DMS153 (cell line): Measurements from ENCODE around the gene CX3CL1.
"Not testable (repeated sequence)": the region's sequence is repeated elsewhere in the genome, so short reads cannot be mapped to it uniquely, and the experiment has no call there.

Source experiments
- DNase-seq: peaks from one replicate; lab custom pipeline; 2025; lab: John Stamatoyannopoulos, UW

CX3CL1 gene

GRCh38 chr16:57357330-57358085, 14.8 kb upstream of the CX3CL1 start:
- DNase-seq: no peak

- no peak for DNase-seq
Measured at GRCh38 chr16:57358086-57358420, 14.2 kb upstream of the CX3CL1 start.

DNA sequence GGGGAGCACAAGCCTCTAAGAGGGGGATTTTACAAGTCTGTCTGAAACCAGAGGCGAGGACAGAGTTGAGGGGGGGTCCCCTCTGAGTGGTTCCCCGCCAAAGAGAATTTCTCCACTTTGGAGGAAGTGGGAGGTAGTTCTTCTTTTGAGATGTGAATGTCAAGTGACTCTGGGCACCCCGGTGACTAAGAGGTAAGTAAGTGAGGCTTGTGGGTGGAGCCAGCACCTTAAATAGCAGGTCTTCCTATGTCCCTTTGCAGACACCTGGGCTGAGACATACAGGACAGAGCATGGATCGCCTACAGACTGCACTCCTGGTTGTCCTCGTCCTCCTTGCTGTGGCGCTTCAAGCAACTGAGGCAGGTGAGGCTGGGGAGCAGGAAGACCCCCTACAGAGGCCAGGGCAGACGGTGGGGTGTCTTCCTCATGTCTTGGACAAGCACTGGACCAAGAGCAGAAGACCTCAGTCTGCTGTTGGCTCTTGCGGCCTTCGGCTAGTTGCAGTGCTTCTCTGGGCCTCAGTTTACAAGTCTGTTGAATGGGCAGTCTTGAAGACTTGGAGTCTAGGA, 13.7 kb upstream of the CX3CL1 start, which contains the start of gene CCL22:
Gene CCL22 (plus strand): TSS at position 257 of the 569 bp plus-strand sequence. CDS start 34 bp downstream, at position 291.
- DNase-seq: no peak

DNA sequence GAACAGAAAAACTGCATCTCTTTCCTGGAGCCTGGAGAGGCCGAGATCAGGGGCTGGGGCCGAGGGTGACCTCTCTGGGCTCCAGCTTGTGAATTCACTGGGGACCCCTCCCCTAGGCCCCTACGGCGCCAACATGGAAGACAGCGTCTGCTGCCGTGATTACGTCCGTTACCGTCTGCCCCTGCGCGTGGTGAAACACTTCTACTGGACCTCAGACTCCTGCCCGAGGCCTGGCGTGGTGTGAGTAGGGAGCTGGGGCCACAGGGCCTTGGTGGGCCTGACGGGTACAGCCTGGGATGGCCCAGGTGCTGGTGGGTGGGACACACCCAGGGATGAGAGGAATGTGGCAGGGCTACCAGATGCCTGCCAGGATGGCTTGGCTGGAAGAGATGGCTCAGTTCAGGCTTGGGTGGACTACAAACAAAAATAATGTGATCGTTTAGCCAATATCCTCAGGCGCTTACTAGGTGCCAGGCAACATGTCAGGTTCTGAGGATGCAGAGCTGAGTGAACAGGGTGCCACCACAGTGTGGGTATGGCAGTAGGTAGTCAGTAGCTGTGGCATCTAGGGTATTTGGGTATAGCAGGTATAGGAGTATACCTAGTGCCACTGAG, 11.9 kb upstream of the CX3CL1 start:
- no peak for DNase-seq

DNA sequence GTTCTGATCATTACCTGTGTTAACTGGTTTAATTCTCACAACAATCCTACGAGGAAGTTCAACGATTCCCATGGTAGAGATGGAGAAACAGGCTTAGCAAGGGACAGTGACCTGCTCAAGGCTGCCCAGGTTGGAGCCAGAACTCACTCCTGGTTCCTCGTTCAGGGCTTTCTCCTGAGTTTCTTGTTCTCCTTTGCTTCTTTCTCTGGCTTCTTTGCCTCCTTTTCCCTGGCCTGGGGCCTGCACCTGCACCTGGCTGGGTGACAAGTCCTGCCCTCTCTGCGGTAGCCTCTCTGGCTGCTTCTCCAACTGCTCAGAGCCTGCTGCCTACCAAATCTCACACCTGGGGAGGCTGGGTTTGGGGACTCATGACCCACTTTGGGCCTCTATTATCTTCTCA, 10.9 kb upstream of the CX3CL1 start:
- DNase-seq: no peak

DNA sequence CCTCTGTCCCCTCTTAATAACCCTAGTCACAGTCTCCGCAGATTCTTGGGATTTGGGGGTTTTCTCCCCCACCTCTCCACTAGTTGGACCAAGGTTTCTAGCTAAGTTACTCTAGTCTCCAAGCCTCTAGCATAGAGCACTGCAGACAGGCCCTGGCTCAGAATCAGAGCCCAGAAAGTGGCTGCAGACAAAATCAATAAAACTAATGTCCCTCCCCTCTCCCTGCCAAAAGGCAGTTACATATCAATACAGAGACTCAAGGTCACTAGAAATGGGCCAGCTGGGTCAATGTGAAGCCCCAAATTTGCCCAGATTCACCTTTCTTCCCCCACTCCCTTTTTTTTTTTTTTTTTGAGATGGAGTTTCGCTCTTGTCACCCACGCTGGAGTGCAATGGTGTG, 8.1 kb upstream of the CX3CL1 start:
- no peak for DNase-seq

DNA sequence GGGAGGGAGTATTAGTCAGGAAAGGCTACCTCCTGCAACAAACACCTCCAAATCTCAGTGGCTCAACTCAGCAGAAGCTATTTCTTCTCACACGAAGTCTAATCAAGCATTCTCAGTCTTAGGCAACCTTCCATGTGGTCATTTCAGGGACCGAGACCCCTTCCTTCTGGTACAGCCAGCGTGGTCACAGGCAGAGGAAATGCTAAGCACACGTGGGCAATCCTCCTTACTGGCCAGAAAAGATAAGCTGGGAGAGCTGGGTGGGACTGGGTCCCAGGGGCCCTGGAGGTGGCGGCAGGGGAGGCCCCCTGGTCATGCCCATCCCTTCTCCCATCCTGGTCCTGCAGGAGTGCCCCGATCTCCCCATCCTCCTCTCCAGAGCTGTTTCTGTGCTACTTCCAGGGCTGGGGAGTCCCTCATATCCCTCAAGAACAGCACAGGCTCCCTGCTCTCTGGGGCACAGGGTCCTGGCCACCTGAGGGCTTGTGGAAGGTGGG, 5.7 kb upstream of the CX3CL1 start:
- no peak for DNase-seq

DNA sequence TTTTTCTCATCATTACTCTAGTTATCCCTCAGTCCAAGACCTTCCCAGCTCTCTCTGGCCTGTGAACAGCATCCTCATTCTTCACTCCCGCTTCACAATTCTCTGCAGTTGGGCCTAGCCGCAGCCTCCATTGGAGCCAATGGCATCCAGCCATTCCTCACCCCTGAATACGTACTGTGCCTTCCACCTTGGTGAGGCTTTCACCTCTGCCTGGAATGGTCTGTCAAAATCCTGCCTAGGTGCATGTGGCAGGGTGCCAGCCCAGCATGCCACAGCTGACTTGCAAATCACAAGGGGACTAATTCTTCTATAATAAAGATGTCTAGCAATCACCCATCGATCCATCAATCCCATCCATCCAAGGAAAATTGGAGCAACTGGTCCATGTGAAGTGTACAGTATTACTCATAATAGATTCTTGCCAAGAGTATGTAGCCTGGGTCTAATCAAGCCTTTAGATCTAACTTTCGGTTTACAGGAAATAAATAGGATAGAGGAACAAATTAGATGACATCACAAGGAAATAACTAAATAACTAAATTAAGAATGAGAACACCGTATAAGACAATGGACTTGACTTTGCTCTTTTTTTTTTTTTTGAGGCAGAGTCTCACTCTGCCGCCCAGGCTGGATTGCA, 5.1 kb upstream of the CX3CL1 start:
- DNase-seq: no peak

DNA sequence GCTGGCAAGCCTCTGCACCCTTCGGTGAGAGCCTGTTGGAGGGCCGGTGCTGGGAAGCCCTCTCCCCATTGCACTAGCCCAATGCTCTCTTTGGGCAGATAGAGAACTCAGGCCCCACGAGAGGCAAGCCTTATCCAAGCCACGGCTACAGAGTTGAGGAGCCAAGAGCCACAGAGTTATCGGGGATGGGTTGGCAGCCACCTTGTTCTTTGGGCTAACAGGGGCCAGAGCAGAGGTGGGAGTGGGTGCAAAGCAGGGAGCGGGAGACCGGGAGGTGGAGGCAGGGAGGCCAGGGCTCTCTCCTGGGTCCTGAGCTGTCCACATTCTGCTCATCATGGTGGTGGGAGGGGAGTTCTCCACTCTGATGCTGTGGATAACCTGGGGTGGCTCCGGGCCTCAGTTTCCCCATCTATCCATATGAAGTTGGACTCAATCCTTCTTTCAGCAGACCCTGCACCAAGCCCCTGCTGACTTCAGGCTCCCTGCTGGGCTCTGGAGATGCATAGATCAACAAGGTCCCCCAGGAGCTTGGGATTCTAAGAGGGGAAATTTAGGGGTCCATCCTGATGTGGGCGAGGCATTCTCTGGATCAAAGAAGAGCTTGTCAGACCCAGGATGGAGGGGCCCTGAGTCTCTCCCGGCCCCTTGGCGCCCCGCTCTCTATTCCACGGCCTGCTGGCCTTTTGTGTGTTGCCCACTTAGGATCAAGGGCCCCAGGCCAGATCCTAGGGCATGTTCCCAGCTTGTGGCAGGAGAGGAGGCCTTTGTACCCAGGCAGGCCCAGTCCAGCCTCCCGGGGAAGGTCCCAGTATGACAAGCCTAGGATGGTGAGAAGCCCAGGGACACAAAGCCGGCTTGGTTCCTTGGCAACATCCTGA, 557 bp upstream of the CX3CL1 start:
- no peak for DNase-seq

- DNase-seq: no peak
Measured at GRCh38 chr16:57373117-57373947, 1.0 kb downstream of the CX3CL1 start.

- DNase-seq: no peak
Measured at GRCh38 chr16:57374067-57374534, 1.8 kb downstream of the CX3CL1 start.

DNA sequence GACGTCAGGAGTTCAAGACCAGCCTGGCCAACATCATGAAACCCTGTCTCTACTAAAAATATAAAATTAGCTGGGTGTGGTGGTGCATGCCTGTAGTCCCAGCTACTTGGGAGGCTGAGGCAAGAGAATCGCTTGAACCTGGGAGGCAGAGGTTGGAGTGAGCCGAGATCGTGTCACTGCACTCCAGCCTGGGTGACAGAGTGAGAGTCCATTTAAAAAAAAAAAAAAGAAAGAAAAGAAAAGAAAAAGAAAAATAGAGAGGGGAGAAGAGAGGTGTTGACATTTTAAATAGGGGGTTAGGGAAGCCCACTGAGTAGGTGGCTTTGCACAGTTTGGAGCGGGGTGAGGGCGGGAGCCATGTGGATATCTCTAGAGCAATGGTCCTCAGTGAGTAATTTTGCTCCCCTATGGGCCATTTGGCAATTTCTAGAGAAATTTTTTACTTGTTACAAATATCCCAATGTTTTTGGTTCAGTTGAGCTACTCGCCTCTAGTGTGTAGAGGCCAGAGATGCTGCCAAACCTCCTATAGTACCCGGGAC, 2.7 kb downstream of the CX3CL1 start:
- not testable (repeated sequence) for DNase-seq

DNA sequence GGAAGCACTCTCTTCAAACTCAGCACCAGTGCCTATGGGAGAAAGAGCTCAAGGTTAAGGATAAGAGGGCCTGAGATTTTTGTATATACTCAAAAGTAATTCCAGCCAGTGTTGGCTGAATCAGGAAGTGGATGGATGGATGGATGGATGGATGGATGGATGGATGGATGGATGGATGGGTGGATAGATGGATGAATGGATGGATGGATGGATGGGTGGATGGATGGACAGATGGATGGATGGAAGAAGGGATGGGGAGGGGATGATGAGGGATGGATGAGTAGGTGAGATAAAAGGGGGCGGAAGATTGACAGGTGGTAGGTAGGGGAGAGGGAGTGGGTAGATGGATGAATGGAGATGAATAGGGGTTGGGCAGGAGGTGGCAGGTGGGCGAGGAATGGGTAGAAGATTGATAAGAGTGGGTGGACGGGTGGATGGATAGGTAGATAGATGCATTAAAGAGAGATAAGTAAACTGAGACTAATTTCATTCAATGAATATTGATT, 4.1 kb downstream of the CX3CL1 start:
- no peak for DNase-seq

GRCh38 chr16:57377080-57377841, 5.0 kb downstream of the CX3CL1 start:
- no peak for DNase-seq

DNA sequence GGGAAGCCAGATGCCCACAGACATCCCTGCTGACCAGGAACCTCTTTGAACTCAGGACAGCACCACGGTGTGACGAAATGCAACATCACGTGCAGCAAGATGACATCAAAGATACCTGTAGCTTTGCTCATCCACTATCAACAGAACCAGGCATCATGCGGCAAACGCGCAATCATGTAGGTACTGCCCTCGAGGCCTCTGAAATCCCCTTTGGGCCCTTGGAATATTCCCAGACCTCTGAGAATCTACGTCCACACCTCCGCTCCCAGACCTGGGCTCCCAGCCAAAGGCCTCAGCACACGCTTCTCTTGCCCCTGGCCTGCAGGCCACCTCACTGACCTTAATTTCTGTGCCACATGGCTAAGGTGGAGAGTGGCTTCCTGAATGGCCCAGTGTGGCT, 7.3 kb downstream of the CX3CL1 start:
- no peak for DNase-seq

DNA sequence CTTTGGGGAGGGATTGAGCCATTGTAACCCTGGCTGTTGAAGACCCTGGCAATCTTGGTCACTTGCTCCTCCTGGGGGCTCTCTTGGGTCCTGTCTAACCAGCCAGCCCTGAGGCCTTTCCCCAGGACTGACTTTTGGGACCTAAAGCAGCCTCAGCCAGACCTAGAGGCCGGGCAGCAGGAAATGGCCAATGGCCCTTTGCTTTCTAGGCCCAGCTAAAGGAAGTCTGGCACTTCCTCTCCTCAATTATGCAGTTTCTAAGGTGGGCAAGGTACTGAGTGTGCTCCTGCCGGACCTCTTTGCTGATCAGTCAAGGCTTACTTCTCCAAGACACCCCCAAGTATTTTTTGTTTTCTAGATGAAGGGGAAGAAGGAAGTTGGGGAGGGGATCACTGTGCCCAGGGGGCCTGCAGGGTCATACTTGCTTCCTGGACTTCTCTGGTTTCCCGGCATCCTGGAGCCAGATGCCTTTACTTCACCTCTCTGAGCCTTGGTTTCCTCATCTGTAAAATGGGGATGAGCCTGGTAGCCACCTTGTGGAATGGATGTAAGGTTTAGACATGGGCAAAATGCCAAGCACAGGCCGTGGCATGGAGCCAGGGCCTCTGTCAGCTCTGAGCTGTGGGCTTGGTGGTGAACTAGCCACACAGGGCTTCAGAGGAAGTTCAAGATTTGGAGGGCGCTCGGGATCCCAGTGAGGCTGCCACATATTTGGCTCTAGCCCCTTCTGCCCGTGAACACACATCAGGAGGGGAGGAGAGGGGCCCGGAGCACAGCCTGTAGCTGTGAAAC, 8.6 kb downstream of the CX3CL1 start:
- DNase-seq: no peak

- DNase-seq: no peak
Measured at GRCh38 chr16:57381791-57382534, 9.7 kb downstream of the CX3CL1 start.
